NCI-H2227 (cell line): ENCODE results near the gene YIF1A.
A peak's percentile ranks its signal among the peaks of the same experiment; 100 is the strongest.
"Not testable (repeated sequence)": the region's sequence is repeated elsewhere in the genome, so short reads cannot be mapped to it uniquely, and the experiment has no call there.

ENCODE experiments used
- DNase-seq: peaks from one replicate; lab custom pipeline; 2025; ENCODE audit not compliant: unreplicated experiment; lab: John Stamatoyannopoulos, UW

YIF1A gene

GRCh38 chr11:66287211-66287888 lies 1.6 kb downstream of the YIF1A start:
- no peak for DNase-seq

GRCh38 chr11:66286699-66287098 lies 2.2 kb downstream of the YIF1A start:
- DNase-seq = no peak

- no peak for DNase-seq
Observed at GRCh38 chr11:66285250-66285947, 3.5 kb downstream of the YIF1A start.

- DNase-seq = no peak
Observed at GRCh38 chr11:66284526-66285078, 4.3 kb downstream of the YIF1A start.

- no peak for DNase-seq
Observed at GRCh38 chr11:66283461-66284105, 5.4 kb downstream of the YIF1A start.

GRCh38 chr11:66282468-66283455 lies 6.2 kb downstream of the YIF1A start:
- peak; percentile 99 for DNase-seq

GRCh38 chr11:66281776-66282467 lies 7.0 kb downstream of the YIF1A start:
- DNase-seq = no peak

GRCh38 chr11:66281001-66281400 lies 7.9 kb downstream of the YIF1A start:
- no peak for DNase-seq

GRCh38 chr11:66280428-66280827 lies 8.5 kb downstream of the YIF1A start:
- peak; percentile 54 for DNase-seq

- DNase-seq = no peak
Observed at GRCh38 chr11:66279092-66279734, 9.7 kb downstream of the YIF1A start.

GRCh38 chr11:66278363-66279091 lies 10.4 kb downstream of the YIF1A start:
- DNase-seq = peak; percentile 77

GRCh38 chr11:66277471-66278362 lies 11.2 kb downstream of the YIF1A start, which contains the start of gene CNIH2:
Gene CNIH2, plus strand, starts transcription at chr11:66278175. Its CDS starts 282 bp downstream, at chr11:66278457.
- DNase-seq = peak; percentile 75

- DNase-seq = not testable (repeated sequence)
Observed at GRCh38 chr11:66277064-66277463, 11.9 kb downstream of the YIF1A start.

GRCh38 chr11:66276619-66277018 lies 12.3 kb downstream of the YIF1A start:
- DNase-seq = not testable (repeated sequence)

GRCh38 chr11:66275984-66276612 lies 12.8 kb downstream of the YIF1A start:
- no peak for DNase-seq

GRCh38 chr11:66275396-66275795 lies 13.5 kb downstream of the YIF1A start:
- no peak for DNase-seq

GRCh38 chr11:66274219-66274618 lies 14.7 kb downstream of the YIF1A start:
- no peak for DNase-seq
